ENCODE results near the gene LMAN1L. TPM values are rescaled to one million over a fixed set of nuclear protein-coding genes. Genes with fewer than 3 reads are reported as not detected.
A peak's percentile ranks its signal among the peaks of the same experiment; 100 is the strongest.

Gene LMAN1L
- total RNA-seq, 3 donors from 2014 or later: 0.15 TPM; not detected in 2

GRCh38 chr15:74864296-74864695 lies 51.7 kb downstream of the LMAN1L start:
- intact Hi-C loops (cut with DNase I; ENCODE audit: low total_unique reads): no loop called here
- no peaks in the 10 kb centered on the region for H3K9me3 ChIP-seq
- peaks cover 0 to 9% of the 10 kb centered on the region in 2 donors for H3K4me1 ChIP-seq
- DNase-seq (ENCODE audit: low spot score in 2 of 2): no peak
- no peak overlapping the region for H3K4me3 ChIP-seq
- H3K27ac ChIP-seq: peak overlapping the region in 1 of 2 donors; percentile 7
- TF ChIP-seq POLR2A (IDR thresholded peaks at IDR 0.05): no peak
- no peak for TF ChIP-seq CTCF (IDR thresholded peaks at IDR 0.05)
- no peak for TF ChIP-seq POLR2AphosphoS5 (IDR thresholded peaks at IDR 0.05)
- no peaks in the 10 kb centered on the region for H3K36me3 ChIP-seq
- H3K27me3 ChIP-seq: no peaks in the 10 kb centered on the region

GRCh38 chr15:74865316-74865715 lies 52.7 kb downstream of the LMAN1L start:
- Histone ChIP-seq H3K36me3 (no peaks in the 10 kb centered on the region), H3K4me3 (no peak overlapping the region), H3K27ac (no peak overlapping the region), H3K27me3 (no peaks in the 10 kb centered on the region), H3K9me3 (no peaks in the 10 kb centered on the region), H3K4me1 (peaks cover 0 to 18% of the 10 kb centered on the region in 2 donors)
- TF ChIP-seq POLR2AphosphoS5 (IDR thresholded peaks at IDR 0.05): no peak
- no peak for TF ChIP-seq POLR2A (IDR thresholded peaks at IDR 0.05)
- TF ChIP-seq CTCF (IDR thresholded peaks at IDR 0.05): no peak
- intact Hi-C loops (cut with DNase I; ENCODE audit: low total_unique reads): no loop called here
- no peak for DNase-seq (ENCODE audit: low spot score in 2 of 2)

- H3K27me3 ChIP-seq: no peaks in the 10 kb centered on the region
- peak overlapping the region in 1 of 2 donors; percentile 50 for H3K27ac ChIP-seq
- intact Hi-C loops (cut with DNase I; ENCODE audit: low total_unique reads): no loop called here
- H3K36me3 ChIP-seq: no peaks in the 10 kb centered on the region
- no peaks in the 10 kb centered on the region for H3K9me3 ChIP-seq
- H3K4me1 ChIP-seq: peaks cover 0 to 26% of the 10 kb centered on the region in 2 donors
- no peak overlapping the region for H3K4me3 ChIP-seq
- DNase-seq (ENCODE audit: low spot score in 2 of 2): no peak
- no peak for TF ChIP-seq CTCF (IDR thresholded peaks at IDR 0.05)
- TF ChIP-seq POLR2AphosphoS5 (IDR thresholded peaks at IDR 0.05): no peak
- no peak for TF ChIP-seq POLR2A (IDR thresholded peaks at IDR 0.05)
These were observed 53.5 kb downstream of the LMAN1L start for GRCh38 chr15:74866090-74866489.

- no peak for DNase-seq (ENCODE audit: low spot score in 2 of 2)
- Histone ChIP-seq H3K36me3 (no peaks in the 10 kb centered on the region), H3K4me1 (peaks cover 0 to 38% of the 10 kb centered on the region in 2 donors), H3K27me3 (no peaks in the 10 kb centered on the region), H3K4me3 (no peak overlapping the region), H3K27ac (peak overlapping the region; percentile 61 to 79), H3K9me3 (no peaks in the 10 kb centered on the region)
- intact Hi-C loops (cut with DNase I; ENCODE audit: low total_unique reads): no loop called here
- no peak for TF ChIP-seq CTCF (IDR thresholded peaks at IDR 0.05)
- TF ChIP-seq POLR2A (IDR thresholded peaks at IDR 0.05): no peak
- TF ChIP-seq POLR2AphosphoS5 (IDR thresholded peaks at IDR 0.05): no peak
These were observed 54.9 kb downstream of the LMAN1L start for GRCh38 chr15:74867466-74868038.

- DNase-seq (ENCODE audit: low spot score in 2 of 2): peak in 1 of 2 donors; percentile 18
- H3K36me3 ChIP-seq: no peaks in the 10 kb centered on the region
- intact Hi-C loops (cut with DNase I; ENCODE audit: low total_unique reads): no loop called here
- H3K27me3 ChIP-seq: no peaks in the 10 kb centered on the region
- no peaks in the 10 kb centered on the region for H3K9me3 ChIP-seq
- no peak for TF ChIP-seq POLR2AphosphoS5 (IDR thresholded peaks at IDR 0.05)
- no peak for TF ChIP-seq CTCF (IDR thresholded peaks at IDR 0.05)
- no peak for TF ChIP-seq POLR2A (IDR thresholded peaks at IDR 0.05)
- H3K4me3 ChIP-seq: no peak overlapping the region
- peak overlapping the region; percentile 61 to 79 for H3K27ac ChIP-seq
- peaks cover 0 to 38% of the 10 kb centered on the region in 2 donors for H3K4me1 ChIP-seq
These were observed 55.4 kb downstream of the LMAN1L start for GRCh38 chr15:74868059-74868458.

Data from breast epithelium (tissue), 4 donors.